K562 (cell line): ENCODE data around the gene ATP6V0A1. TPM values are rescaled to one million over a fixed set of nuclear protein-coding genes. Genes with fewer than 3 reads are reported as not detected.

Experiments
- ADNP ChIP-seq: fragments of 200-800 bp; sonication (Bioruptor generic); IDR thresholded peaks from 2 replicates; pipeline ENCODE4 v1.6.1; 2016; ENCODE audit warnings: missing genetic modification characterization, missing compliant biosample characterization
- AFF1 ChIP-seq, 2 experiments: fragments of 450-650 bp; IDR thresholded peaks; 2 replicates each; pipeline ENCODE4 v1.6.1; 2018; ENCODE audit warnings: mild to moderate bottlenecking in 2 of 2, low read depth in 1 of 2; ENCODE audit not compliant: partially characterized antibody in 2 of 2
- CUX1 ChIP-seq: fragments of 200-800 bp; sonication (Bioruptor generic); IDR thresholded peaks from 2 replicates; pipeline ENCODE4 v1.6.1; 2016; ENCODE audit warnings: missing genetic modification characterization, missing compliant biosample characterization
- EP400 ChIP-seq: fragments of 450-650 bp; IDR thresholded peaks from 2 replicates; pipeline ENCODE4 v1.6.1; 2017; ENCODE audit warnings: antibody characterized with exemption, mild to moderate bottlenecking, moderate library complexity
- FOS ChIP-seq: IDR thresholded peaks from 3 replicates; pipeline ENCODE4 v1.6.1; 2011; ENCODE audit not compliant: insufficient read length; ENCODE audit errors: extremely low read depth
- KLF10 ChIP-seq: fragments of 250-450 bp; sonication (Bioruptor Pico); IDR thresholded peaks from 2 replicates; pipeline ENCODE4 v1.6.1; 2021; ENCODE audit warnings: matching md5 sums
- MCM3 ChIP-seq: fragments of 450-650 bp; IDR thresholded peaks from 2 replicates; pipeline ENCODE4 v1.6.1; 2016
- OTX1 ChIP-seq: fragments of 450-650 bp; formaldehyde crosslinking; IDR thresholded peaks from 2 replicates; pipeline ENCODE4 v1.4.0; 2022; ENCODE audit warnings: mild to moderate bottlenecking
- PTTG1 ChIP-seq: fragments of 450-650 bp; IDR thresholded peaks from 2 replicates; pipeline ENCODE4 v1.6.1; 2016; ENCODE audit warnings: low read depth, mild to moderate bottlenecking, missing genetic modification characterization, missing compliant biosample characterization
- SOX6 ChIP-seq: fragments of 450-650 bp; IDR thresholded peaks from 2 replicates; pipeline ENCODE4 v1.6.1; 2014; ENCODE audit warnings: mild to moderate bottlenecking
- UBTF ChIP-seq, 2 experiments: IDR thresholded peaks; 2 replicates each; pipeline ENCODE4 v1.6.1; 2012; ENCODE audit warnings: improper control_type of control experiment in 2 of 2, low read depth in 2 of 2, low read length in 2 of 2, borderline replicate concordance in 1 of 2
- ZNF121 ChIP-seq: sonication (generic); formaldehyde crosslinking; conservative IDR thresholded peaks from 2 replicates; pipeline ENCODE4 v1.8.0; 2022; ENCODE audit warnings: missing genetic modification reagents
- ZNF586 ChIP-seq: fragments of 450-650 bp; formaldehyde crosslinking; conservative IDR thresholded peaks from 2 replicates; pipeline ENCODE4 v1.4.0; 2020; ENCODE audit warnings: mild to moderate bottlenecking, moderate library complexity
- polyA plus RNA-seq, 8 experiments: library from polyadenylated mRNA; depleted of rRNA in 4 of 8; stranded (reverse) in 5 of 8; unstranded in 3 of 8; fragments of >200 nt; fragmentation: Nextera tagmentation in 2 of 8; fragmentation: Illumina TruSeq in 1 of 8; extraction: Ambion mirVana in 2 of 8; extraction: Trizol in 1 of 8; gene quantifications; 2 replicates each; pipeline versions ENCODE4 v1.2.1 to v1.2.3, GENCODE V29; 2011 to 2014; ENCODE audit warnings: inconsistent platforms in 1 of 8, missing spikeins in 1 of 8
- total RNA-seq, 7 experiments: library from RNA; depleted of rRNA in 6 of 7; stranded (reverse); fragments of >200 nt in 6 of 7; fragmentation: Illumina TruSeq in 2 of 7; extraction: Trizol in 2 of 7; gene quantifications; 2 replicates each; pipeline versions ENCODE4 v1.2.1 to v1.2.3, GENCODE V29; 2011 to 2021; ENCODE audit warnings: low replicate concordance in 1 of 7

Gene ATP6V0A1
- total and polyA plus RNA-seq, 9 of the 15 experiments (the other 6 are each of a cell fraction or from before 2014, with no cell fraction given) = 11.8 to 158 (median 75.5) TPM

DNA sequence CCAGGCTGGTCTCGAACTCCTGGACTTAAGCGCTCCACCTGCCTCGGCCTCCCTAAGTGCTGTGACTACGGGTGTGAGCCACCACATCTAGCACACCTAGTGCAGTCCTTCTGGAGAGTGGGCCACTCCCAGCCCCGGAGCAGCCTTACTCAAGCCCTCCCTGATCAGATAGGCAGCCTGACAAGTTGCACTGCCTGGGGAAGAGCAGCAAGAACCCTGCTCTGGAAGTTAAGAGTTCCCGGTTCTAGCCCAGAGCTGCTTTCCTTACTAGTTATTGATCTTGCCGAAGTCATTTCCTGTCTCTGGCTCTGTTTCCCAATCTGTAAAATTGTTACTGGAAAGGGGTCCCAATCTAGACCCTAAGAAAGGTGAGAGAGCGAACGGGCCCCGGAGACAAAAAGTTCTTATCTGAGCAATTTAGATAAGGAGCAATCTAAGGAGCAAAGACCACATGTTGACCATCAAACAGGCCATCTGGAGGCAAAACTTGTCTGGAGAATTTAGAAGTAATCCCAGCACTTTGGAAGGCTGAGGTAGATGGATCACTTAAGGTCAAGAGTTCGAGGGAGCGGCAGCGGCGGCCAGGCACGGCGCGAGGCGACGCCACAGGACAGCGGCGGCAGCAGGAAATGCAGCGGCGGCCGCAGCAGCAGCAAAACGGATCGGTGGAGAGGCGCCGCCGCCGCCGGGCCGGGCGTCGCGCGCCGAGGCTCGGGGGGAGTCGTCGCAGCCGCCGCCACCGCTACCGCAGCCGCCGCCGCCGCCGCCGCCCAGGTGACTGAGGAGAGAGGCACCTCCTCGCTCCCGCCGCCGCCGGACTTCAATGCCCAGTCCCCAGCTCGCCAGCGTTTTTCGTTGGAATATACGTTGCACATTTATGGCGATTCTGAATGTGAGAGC, 73.0 kb downstream of the ATP6V0A1 start (continued):
- TF ChIP-seq PTTG1 (tag) (no peak), ADNP (tag) (peak; percentile 78; the same call in 1 of the 2 replicates), EP400 (0 out of 2 replicates have a peak, but pooled peaks have one; percentile 19), MCM3 (no peak), UBTF (IDR thresholded peaks at IDR 0.05; ENCODE audit: borderline replicate concordance in 1 of 2, low read depth in 2 of 2, low read length in 2 of 2) (peak; percentile 64 to 67; a peak in 1 of 4 replicates), SOX6 (peak; percentile 72), OTX1 (CRISPR knock-in tag) (no peak), ZNF586 (no peak), KLF10 (CRISPR knock-in tag) (no peak), FOS (no peak), AFF1 (IDR thresholded peaks at IDR 0.05; ENCODE audit: low read depth in 1 of 2, partially characterized antibody in 2 of 2) (peak in 1 of 2 experiments; percentile 67), CUX1 (CRISPR knock-in tag) (no peak), ZNF121 (CRISPR knock-in tag) (no peak)
